ENCODE measurements around the gene TOPAZ1.

The TOPAZ1 gene

DNA sequence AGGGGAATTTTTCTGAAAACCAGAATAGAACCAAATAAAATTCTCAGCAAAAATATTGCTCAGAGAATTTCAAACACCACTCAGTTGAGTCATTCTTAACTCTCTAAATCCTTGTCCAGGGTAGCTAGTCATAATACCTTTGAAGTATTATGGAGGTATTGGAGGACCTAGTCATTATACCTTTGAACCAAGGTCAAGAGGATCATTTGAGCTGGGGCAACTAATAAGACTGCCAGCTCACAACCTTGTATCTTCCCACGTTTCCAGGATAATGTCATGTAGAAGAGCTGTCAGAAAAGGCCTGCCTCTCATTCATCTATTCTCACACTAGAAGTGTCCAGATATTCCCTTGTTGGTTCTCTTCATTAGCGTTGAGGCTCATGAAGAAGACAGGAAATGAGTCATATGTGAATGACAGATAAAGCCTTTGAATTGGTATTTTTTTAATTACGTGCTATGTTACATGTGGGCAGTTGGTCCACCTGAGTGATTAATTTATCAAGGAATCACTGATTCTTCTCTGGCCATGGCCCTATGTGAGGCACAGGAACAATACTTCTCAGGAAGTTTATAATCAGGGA lies 48.3 kb downstream of the TOPAZ1 start:
- H3K79me2 ChIP-seq (ENCODE audit: insufficient read depth, low read length) = no peaks in the 10 kb centered on the region
- no peaks in the 10 kb centered on the region for H3F3A ChIP-seq (ENCODE audit: insufficient read depth)
- TF ChIP-seq, protein P1, sequence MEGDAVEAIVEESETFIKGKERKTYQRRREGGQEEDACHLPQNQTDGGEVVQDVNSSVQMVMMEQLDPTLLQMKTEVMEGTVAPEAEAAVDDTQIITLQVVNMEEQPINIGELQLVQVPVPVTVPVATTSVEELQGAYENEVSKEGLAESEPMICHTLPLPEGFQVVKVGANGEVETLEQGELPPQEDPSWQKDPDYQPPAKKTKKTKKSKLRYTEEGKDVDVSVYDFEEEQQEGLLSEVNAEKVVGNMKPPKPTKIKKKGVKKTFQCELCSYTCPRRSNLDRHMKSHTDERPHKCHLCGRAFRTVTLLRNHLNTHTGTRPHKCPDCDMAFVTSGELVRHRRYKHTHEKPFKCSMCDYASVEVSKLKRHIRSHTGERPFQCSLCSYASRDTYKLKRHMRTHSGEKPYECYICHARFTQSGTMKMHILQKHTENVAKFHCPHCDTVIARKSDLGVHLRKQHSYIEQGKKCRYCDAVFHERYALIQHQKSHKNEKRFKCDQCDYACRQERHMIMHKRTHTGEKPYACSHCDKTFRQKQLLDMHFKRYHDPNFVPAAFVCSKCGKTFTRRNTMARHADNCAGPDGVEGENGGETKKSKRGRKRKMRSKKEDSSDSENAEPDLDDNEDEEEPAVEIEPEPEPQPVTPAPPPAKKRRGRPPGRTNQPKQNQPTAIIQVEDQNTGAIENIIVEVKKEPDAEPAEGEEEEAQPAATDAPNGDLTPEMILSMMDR (IDR thresholded peaks at IDR 0.05; ENCODE audit: insufficient read depth, low read length, poor library complexity, severe bottlenecking) = no peak
- no peak for TF ChIP-seq EZH2phosphoT487 (conservative IDR thresholded peaks at IDR 0.05; ENCODE audit: low read length)
- H2AFZ ChIP-seq (ENCODE audit: low read depth, low read length, severe bottlenecking) = no peak overlapping the region
- no peak overlapping the region for H3K4me3 ChIP-seq (ENCODE audit: insufficient read depth, low read length, poor library complexity, severe bottlenecking)
- no peaks in the 10 kb centered on the region for H3K27me3 ChIP-seq (ENCODE audit: low read length)
- no peak overlapping the region for H3K9ac ChIP-seq (ENCODE audit: low read length)
- H3K4me2 ChIP-seq (ENCODE audit: low read depth, low read length, poor library complexity, severe bottlenecking) = no peak overlapping the region
- no peak overlapping the region for H3K27ac ChIP-seq (ENCODE audit: low read depth, low read length)
- no peaks in the 10 kb centered on the region for H3K9me2 ChIP-seq (replicated peaks; ENCODE audit: insufficient read depth, low read length)
- H3K9me3 ChIP-seq (ENCODE audit: insufficient read depth, low read length) = no peaks in the 10 kb centered on the region
- H4K20me1 ChIP-seq (ENCODE audit: low read depth, low read length) = no peaks in the 10 kb centered on the region
- no peaks in the 10 kb centered on the region for H3K36me3 ChIP-seq (ENCODE audit: low read length)

DNA sequence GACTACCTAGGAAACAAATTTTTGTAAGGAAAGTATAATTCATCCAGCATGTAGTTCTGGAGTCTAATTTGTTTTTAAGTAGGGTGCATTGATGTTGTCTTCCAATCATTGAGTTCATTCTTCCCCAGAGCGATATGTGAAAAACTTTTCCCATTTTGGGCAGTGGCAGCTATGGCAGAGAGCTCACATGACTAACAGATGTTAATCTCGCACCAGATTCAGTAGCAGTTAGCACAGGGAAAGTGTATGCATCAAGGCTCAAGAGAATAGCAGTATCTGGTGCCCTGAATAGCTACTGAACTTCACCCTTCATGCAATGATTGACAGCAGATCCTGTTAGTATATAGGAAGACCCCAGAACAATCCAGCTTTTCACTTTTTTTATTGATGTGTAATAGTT lies 50.6 kb downstream of the TOPAZ1 start:
- Histone ChIP-seq H3K9ac (ENCODE audit: low read length) (no peak overlapping the region), H4K20me1 (ENCODE audit: low read depth, low read length) (no peaks in the 10 kb centered on the region), H3K79me2 (ENCODE audit: insufficient read depth, low read length) (no peaks in the 10 kb centered on the region)

DNA sequence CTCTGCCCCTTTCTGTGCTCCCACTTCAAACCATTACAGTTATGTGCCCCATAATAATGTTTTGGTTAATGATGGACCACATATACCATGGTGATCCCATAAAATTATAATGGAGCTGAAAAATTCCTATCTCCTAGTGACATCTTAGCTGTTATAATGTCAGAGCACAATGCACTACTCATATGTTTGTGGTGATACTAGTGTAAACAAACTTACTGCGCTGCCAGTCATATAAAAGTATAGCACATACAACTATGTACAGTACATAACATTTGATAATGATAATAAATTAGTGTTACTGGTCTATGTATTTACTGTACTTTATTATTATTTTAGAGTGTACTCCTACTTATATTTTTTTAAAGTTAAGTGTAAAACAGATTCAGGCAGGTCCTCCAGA lies 51.3 kb downstream of the TOPAZ1 start:
- Histone ChIP-seq H3K9ac (ENCODE audit: low read length) (no peak overlapping the region), H4K20me1 (ENCODE audit: low read depth, low read length) (no peaks in the 10 kb centered on the region), H3K79me2 (ENCODE audit: insufficient read depth, low read length) (no peaks in the 10 kb centered on the region), H3K9me2 (replicated peaks; ENCODE audit: insufficient read depth, low read length) (no peaks in the 10 kb centered on the region), H3K27me3 (ENCODE audit: low read length) (no peaks in the 10 kb centered on the region), H3K27ac (ENCODE audit: low read depth, low read length) (no peak overlapping the region), H2AFZ (ENCODE audit: low read depth, low read length, severe bottlenecking) (no peak overlapping the region), H3K4me2 (ENCODE audit: low read depth, low read length, poor library complexity, severe bottlenecking) (no peak overlapping the region), H3F3A (ENCODE audit: insufficient read depth) (no peaks in the 10 kb centered on the region), H3K36me3 (ENCODE audit: low read length) (no peaks in the 10 kb centered on the region), H3K9me3 (ENCODE audit: insufficient read depth, low read length) (no peaks in the 10 kb centered on the region), H3K4me3 (ENCODE audit: insufficient read depth, low read length, poor library complexity, severe bottlenecking) (no peak overlapping the region)
- TF ChIP-seq, protein P1 (IDR thresholded peaks at IDR 0.05; ENCODE audit: insufficient read depth, low read length, poor library complexity, severe bottlenecking) = no peak
- TF ChIP-seq EZH2phosphoT487 (conservative IDR thresholded peaks at IDR 0.05; ENCODE audit: low read length) = no peak

More for the DNA sequence above, 50.6 kb downstream of the TOPAZ1 start:
- Histone ChIP-seq H3K9me2 (replicated peaks; ENCODE audit: insufficient read depth, low read length) (no peaks in the 10 kb centered on the region), H3F3A (ENCODE audit: insufficient read depth) (no peaks in the 10 kb centered on the region), H3K9me3 (ENCODE audit: insufficient read depth, low read length) (no peaks in the 10 kb centered on the region), H2AFZ (ENCODE audit: low read depth, low read length, severe bottlenecking) (no peak overlapping the region), H3K4me2 (ENCODE audit: low read depth, low read length, poor library complexity, severe bottlenecking) (no peak overlapping the region), H3K36me3 (ENCODE audit: low read length) (no peaks in the 10 kb centered on the region), H3K27me3 (ENCODE audit: low read length) (no peaks in the 10 kb centered on the region), H3K27ac (ENCODE audit: low read depth, low read length) (no peak overlapping the region), H3K4me3 (ENCODE audit: insufficient read depth, low read length, poor library complexity, severe bottlenecking) (no peak overlapping the region)
- TF ChIP-seq, protein P1 (IDR thresholded peaks at IDR 0.05; ENCODE audit: insufficient read depth, low read length, poor library complexity, severe bottlenecking) = no peak
- TF ChIP-seq EZH2phosphoT487 (conservative IDR thresholded peaks at IDR 0.05; ENCODE audit: low read length) = no peak

All from SU-DHL-6 (cell line).